ENCODE results near the gene CCDC177. TPM values are rescaled to one million over a fixed set of nuclear protein-coding genes. Genes with fewer than 3 reads are reported as not detected.

The CCDC177 gene
- total and polyA plus RNA-seq, 9 of the 15 experiments (the other 6 are each of a cell fraction or from before 2014, with no cell fraction given) = not detected

- TF ChIP-seq, protein P1, sequence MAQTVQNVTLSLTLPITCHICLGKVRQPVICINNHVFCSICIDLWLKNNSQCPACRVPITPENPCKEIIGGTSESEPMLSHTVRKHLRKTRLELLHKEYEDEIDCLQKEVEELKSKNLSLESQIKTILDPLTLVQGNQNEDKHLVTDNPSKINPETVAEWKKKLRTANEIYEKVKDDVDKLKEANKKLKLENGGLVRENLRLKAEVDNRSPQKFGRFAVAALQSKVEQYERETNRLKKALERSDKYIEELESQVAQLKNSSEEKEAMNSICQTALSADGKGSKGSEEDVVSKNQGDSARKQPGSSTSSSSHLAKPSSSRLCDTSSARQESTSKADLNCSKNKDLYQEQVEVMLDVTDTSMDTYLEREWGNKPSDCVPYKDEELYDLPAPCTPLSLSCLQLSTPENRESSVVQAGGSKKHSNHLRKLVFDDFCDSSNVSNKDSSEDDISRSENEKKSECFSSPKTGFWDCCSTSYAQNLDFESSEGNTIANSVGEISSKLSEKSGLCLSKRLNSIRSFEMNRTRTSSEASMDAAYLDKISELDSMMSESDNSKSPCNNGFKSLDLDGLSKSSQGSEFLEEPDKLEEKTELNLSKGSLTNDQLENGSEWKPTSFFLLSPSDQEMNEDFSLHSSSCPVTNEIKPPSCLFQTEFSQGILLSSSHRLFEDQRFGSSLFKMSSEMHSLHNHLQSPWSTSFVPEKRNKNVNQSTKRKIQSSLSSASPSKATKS (CRISPR knock-in tag; IDR thresholded peaks at IDR 0.05) = no peak
- TF ChIP-seq TAF9B (IDR thresholded peaks at IDR 0.05; ENCODE audit: partially characterized antibody) (no peak), GTF2F1 (IDR thresholded peaks at IDR 0.05; ENCODE audit: low read depth, low read length) (no peak), HDAC1 (IDR thresholded peaks at IDR 0.05) (peak in 1 of 2 experiments; percentile 20; a peak in 1 of 4 replicates), ZNF696 (CRISPR knock-in tag; conservative IDR thresholded peaks at IDR 0.05) (no peak), ZBTB34 (CRISPR knock-in tag; IDR thresholded peaks at IDR 0.05) (no peak), ZNF3 (CRISPR knock-in tag; IDR thresholded peaks at IDR 0.05) (no peak), JUN (IDR thresholded peaks at IDR 0.05; ENCODE audit: borderline replicate concordance, low read depth, low read length) (no peak), JUN (CRISPR knock-in tag; IDR thresholded peaks at IDR 0.05; ENCODE audit: borderline replicate concordance) (no peak), POLR2A (conservative IDR thresholded peaks at IDR 0.05) (no peak), ARID2 (IDR thresholded peaks at IDR 0.05) (no peak), TCFL5 (CRISPR knock-in tag; conservative IDR thresholded peaks at IDR 0.05) (no peak), HSF4 (CRISPR knock-in tag; IDR thresholded peaks at IDR 0.05; ENCODE audit: borderline replicate concordance) (no peak), ZNF347 (CRISPR knock-in tag; IDR thresholded peaks at IDR 0.05; ENCODE audit: low read depth) (no peak), PTTG1 (tag; IDR thresholded peaks at IDR 0.05; ENCODE audit: low read depth) (no peak), NCOA6 (IDR thresholded peaks at IDR 0.05) (no peak), ZSCAN32 (CRISPR knock-in tag; IDR thresholded peaks at IDR 0.05) (no peak)
- TF ChIP-seq, protein P2, sequence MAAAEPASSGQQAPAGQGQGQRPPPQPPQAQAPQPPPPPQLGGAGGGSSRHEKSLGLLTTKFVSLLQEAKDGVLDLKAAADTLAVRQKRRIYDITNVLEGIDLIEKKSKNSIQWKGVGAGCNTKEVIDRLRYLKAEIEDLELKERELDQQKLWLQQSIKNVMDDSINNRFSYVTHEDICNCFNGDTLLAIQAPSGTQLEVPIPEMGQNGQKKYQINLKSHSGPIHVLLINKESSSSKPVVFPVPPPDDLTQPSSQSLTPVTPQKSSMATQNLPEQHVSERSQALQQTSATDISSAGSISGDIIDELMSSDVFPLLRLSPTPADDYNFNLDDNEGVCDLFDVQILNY (CRISPR knock-in tag; IDR thresholded peaks at IDR 0.05) = no peak
- TF ChIP-seq, protein P3, sequence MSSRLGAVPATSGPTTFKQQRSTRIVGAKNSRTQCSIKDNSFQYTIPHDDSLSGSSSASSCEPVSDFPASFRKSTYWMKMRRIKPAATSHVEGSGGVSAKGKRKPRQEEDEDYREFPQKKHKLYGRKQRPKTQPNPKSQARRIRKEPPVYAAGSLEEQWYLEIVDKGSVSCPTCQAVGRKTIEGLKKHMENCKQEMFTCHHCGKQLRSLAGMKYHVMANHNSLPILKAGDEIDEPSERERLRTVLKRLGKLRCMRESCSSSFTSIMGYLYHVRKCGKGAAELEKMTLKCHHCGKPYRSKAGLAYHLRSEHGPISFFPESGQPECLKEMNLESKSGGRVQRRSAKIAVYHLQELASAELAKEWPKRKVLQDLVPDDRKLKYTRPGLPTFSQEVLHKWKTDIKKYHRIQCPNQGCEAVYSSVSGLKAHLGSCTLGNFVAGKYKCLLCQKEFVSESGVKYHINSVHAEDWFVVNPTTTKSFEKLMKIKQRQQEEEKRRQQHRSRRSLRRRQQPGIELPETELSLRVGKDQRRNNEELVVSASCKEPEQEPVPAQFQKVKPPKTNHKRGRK (tag; IDR thresholded peaks at IDR 0.05) = no peak
Observed at GRCh38 chr14:69611172-69612013, 36.7 kb upstream of the CCDC177 start, which contains the start of gene SUSD6 (continued).
